Measurements from ENCODE around the gene AGER.
A peak's percentile ranks its signal among the peaks of the same experiment; 100 is the strongest.

Gene AGER

GRCh38 chr6:32190054-32190851, 6.2 kb upstream of the AGER start, which contains the start of gene PBX2 (continued):
- no peak; the same call in 1 of the 2 replicates for TF ChIP-seq ZNF654 (tag by site-specific recombination; IDR thresholded peaks at IDR 0.05; ENCODE audit: low read depth)
- no peak for TF ChIP-seq ZFP37 (tag by site-specific recombination; IDR thresholded peaks at IDR 0.05)
- no peak for TF ChIP-seq ZNF37A (tag by site-specific recombination; IDR thresholded peaks at IDR 0.05)
- TF ChIP-seq ZNF549 (tag by site-specific recombination; IDR thresholded peaks at IDR 0.05), result no peak
- peak; percentile 70 for TF ChIP-seq ZNF629 (tag by site-specific recombination; IDR thresholded peaks at IDR 0.05)
- peak; percentile 80 for TF ChIP-seq SP7 (tag by site-specific recombination; IDR thresholded peaks at IDR 0.05)
- no peak for TF ChIP-seq ZNF677 (tag by site-specific recombination; IDR thresholded peaks at IDR 0.05)
- peak; percentile 65; the same call in 1 of the 2 replicates for TF ChIP-seq ZNF692 (tag by site-specific recombination; IDR thresholded peaks at IDR 0.05)
- peak; percentile 97 for TF ChIP-seq PATZ1 (tag by site-specific recombination; IDR thresholded peaks at IDR 0.05)
- no peak for TF ChIP-seq HOXC10 (CRISPR knock-in tag; IDR thresholded peaks at IDR 0.05)
- 0 out of 2 replicates have a peak, but pooled peaks have one; percentile 37 for TF ChIP-seq ZNF561 (tag by site-specific recombination; IDR thresholded peaks at IDR 0.05; ENCODE audit: borderline replicate concordance)
- TF ChIP-seq SP2 (tag by site-specific recombination; IDR thresholded peaks at IDR 0.05), result peak; percentile 98
- no peak for TF ChIP-seq ZNF530 (tag by site-specific recombination; IDR thresholded peaks at IDR 0.05; ENCODE audit: low read depth)
- no peak for TF ChIP-seq ZNF157 (tag by site-specific recombination; IDR thresholded peaks at IDR 0.05)
- TF ChIP-seq ZBTB17 (tag by site-specific recombination; IDR thresholded peaks at IDR 0.05), result peak; percentile 74
- TF ChIP-seq ZFHX2 (tag by site-specific recombination; conservative IDR thresholded peaks at IDR 0.05), result peak; percentile 93
- TF ChIP-seq ZNF2 (tag by site-specific recombination; IDR thresholded peaks at IDR 0.05), result peak; percentile 61; the same call in 1 of the 2 replicates
- no peak for TF ChIP-seq ZSCAN16 (tag by site-specific recombination; IDR thresholded peaks at IDR 0.05)
- TF ChIP-seq KLF9 (tag by site-specific recombination; IDR thresholded peaks at IDR 0.05; ENCODE audit: low read depth), result peak; percentile 87
- TF ChIP-seq ZNF585B (tag by site-specific recombination; IDR thresholded peaks at IDR 0.05), result no peak
- peak; percentile 96 for TF ChIP-seq SP3 (tag by site-specific recombination; IDR thresholded peaks at IDR 0.05)
- TF ChIP-seq ZBTB21 (tag by site-specific recombination; IDR thresholded peaks at IDR 0.05), result peak; percentile 28; the same call in 1 of the 2 replicates
- TF ChIP-seq GLIS1 (tag by site-specific recombination; IDR thresholded peaks at IDR 0.05), result peak; percentile 67
- no peak for TF ChIP-seq ZNF221 (tag by site-specific recombination; IDR thresholded peaks at IDR 0.05; ENCODE audit: borderline replicate concordance)
- no peak for TF ChIP-seq REPIN1 (tag by site-specific recombination; IDR thresholded peaks at IDR 0.05; ENCODE audit: low read depth)
- TF ChIP-seq ZNF529 (tag by site-specific recombination; IDR thresholded peaks at IDR 0.05; ENCODE audit: insufficient replicate concordance), result no peak
- TF ChIP-seq GLI2 (tag by site-specific recombination; IDR thresholded peaks at IDR 0.05; ENCODE audit: borderline replicate concordance, low read depth), result no peak
- TF ChIP-seq REST (tag by site-specific recombination; IDR thresholded peaks at IDR 0.05), result peak; percentile 53; the same call in 1 of the 2 replicates
- peak; percentile 79 for TF ChIP-seq GLIS2 (tag by site-specific recombination; IDR thresholded peaks at IDR 0.05)
- no peak for TF ChIP-seq OSR2 (tag by site-specific recombination; IDR thresholded peaks at IDR 0.05)
- TF ChIP-seq ZNF449 (tag by site-specific recombination; IDR thresholded peaks at IDR 0.05), result no peak
- TF ChIP-seq KLF1 (tag by site-specific recombination; IDR thresholded peaks at IDR 0.05), result peak; percentile 64
